Activated CD4-positive, CD25-positive, alpha-beta regulatory T cell (primary cell): Measurements from ENCODE around the gene MECP2.

Experiments used
- DNase-seq, 4 experiments: peaks; one replicate each; lab custom pipeline; 2025; lab: John Stamatoyannopoulos, UW

Gene MECP2

DNA sequence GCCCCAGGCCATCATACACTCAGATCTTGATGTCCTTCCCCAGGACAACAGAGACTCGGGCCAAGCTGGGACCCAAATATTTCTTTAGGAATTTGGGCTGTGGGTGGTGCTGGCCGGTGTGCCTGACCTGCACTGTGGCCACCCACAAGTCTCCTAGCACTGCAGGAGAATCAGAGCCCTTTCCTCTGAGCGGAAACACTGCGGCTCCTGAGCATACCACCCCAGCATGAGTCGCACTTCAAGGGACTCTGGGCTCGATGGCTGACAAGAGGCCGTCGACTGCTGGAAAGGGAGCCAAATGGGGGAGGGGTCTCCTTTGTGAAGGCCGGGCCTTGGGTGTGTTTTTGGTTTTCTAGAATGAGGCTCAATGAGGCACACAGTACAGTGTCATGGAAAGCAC, 64.9 kb downstream of the MECP2 start:
- no peak for DNase-seq

DNA sequence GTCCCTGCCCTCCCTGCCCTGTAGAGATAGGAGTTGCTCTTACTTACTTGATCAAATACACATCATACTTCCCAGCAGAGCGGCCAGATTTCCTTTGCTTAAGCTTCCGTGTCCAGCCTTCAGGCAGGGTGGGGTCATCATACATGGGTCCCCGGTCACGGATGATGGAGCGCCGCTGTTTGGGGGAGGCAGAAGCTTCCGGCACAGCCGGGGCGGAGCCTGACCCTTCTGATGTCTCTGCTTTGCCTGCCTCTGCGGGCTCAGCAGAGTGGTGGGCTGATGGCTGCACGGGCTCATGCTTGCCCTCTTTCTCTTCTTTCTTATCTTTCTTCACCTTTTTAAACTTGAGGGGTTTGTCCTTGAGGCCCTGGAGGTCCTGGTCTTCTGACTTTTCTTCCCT, 65.4 kb downstream of the MECP2 start:
- no peak for DNase-seq

DNA sequence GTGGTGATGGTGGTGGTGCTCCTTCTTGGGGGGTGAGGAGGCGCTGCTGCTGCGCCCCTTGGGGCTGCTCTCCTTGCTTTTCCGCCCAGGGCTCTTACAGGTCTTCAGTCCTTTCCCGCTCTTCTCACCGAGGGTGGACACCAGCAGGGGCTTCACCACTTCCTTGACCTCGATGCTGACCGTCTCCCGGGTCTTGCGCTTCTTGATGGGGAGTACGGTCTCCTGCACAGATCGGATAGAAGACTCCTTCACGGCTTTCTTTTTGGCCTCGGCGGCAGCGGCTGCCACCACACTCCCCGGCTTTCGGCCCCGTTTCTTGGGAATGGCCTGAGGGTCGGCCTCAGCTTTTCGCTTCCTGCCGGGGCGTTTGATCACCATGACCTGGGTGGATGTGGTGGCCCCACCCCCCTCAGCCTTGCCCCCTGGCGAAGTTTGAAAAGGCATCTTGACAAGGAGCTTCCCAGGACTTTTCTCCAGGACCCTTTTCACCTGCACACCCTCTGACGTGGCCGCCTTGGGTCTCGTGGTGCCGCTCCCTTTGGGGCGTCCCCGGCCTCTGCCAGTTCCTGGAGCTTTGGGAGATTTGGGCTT, 66.7 kb downstream of the MECP2 start:
- no peak for DNase-seq

DNA sequence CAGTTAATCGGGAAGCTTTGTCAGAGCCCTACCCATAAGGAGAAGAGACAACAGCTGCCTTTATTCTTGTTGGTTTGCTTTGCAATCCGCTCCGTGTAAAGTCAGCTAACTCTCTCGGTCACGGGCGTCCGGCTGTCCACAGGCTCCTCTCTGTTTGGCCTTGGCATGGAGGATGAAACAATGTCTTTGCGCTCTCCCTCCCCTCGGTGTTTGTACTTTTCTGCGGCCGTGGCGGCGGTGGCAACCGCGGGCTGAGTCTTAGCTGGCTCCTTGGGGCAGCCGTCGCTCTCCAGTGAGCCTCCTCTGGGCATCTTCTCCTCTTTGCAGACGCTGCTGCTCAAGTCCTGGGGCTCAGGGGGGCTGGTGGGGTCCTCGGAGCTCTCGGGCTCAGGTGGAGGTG, 67.3 kb downstream of the MECP2 start:
- no peak for DNase-seq

DNA sequence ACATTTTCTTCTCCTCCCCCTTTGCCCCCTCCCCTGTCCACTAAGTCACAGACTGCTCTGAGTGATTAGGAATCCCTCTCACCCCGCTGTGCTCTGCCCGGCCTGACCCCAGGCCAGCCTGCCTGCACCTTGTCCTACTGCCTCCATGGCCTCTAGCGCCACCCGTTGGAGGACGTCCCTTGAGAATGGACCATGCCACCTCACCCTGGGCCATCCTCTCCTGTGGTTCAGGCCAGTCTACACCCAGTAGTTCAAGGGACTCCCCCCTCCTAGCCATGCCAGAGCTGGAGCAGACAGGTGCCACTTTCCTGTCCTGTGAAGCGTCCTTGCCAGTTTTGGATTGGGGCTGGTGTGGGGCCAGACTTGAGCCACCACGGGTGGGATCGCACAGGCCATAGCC, 68.1 kb downstream of the MECP2 start:
- DNase-seq, result no peak

DNA sequence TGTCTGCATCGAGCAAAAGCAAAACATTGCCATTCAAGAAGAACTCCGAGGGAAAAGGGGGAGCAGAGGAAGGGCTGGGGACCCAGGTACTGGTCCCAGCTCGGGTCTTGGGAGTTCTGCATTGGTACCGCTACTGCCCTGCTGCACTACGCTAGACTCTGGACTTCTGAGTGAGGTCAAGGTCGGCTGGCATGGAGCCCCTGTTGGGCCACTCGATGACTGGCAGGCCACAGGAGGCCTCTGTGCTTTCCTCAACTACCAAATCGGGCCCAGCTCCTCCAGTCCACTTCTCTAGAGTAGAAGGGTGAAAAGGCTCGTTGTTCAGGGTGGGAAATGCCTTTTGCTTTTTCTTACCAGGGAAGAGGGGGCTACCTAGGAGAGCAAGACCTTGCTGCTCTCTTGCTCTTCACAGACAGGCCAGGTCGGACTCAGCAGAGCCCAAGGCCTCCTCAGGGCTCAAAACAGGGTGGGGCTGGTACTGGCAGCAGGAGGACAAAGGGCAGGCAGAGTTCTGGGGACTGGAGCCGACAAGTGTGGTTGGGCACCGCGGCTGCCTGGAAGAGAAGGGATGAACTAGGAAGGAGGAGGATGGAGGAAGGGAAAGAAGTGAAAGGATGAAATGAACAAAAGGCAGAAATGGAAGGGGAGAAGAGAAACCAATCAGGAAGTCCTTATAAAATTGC, 68.9 kb downstream of the MECP2 start:
- DNase-seq, result no peak

DNA sequence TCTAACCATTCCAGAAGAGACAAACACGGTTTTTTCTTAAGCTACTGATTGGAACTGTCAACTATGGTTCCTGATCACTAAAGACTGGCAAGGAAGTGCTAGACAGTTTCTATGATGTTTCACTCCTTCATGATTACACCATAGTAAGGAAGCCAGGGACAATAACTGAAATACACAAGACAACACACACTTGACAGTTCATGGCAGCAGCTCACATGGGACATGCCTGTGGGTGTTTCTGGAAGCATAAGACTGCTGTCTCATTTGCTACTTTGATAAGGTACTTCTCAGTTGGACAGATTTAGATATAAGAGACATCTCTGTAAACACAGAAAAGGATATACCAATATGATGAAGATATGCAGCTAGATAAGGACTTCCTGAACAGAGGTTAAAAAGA, 69.5 kb downstream of the MECP2 start:
- DNase-seq, result no peak

DNA sequence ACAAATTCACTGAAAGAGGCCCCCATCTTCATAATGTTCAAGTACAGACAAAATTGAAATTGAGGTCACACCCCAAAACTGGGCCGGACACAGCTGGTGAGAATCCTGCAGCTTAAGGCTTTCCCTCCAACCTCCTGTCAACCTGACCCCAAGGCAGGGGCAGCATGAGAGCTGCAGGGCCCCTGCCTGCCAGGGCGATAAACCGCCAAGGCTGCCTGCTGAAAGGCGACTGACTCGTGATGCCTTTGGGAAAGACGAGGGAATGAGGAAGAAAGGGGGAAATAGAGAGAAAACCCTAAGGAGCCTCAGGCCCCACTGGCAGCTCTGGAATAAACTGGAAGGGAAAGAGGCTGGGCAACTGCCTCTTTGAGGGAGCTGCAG, 70.5 kb downstream of the MECP2 start:
- DNase-seq, result no peak

DNA sequence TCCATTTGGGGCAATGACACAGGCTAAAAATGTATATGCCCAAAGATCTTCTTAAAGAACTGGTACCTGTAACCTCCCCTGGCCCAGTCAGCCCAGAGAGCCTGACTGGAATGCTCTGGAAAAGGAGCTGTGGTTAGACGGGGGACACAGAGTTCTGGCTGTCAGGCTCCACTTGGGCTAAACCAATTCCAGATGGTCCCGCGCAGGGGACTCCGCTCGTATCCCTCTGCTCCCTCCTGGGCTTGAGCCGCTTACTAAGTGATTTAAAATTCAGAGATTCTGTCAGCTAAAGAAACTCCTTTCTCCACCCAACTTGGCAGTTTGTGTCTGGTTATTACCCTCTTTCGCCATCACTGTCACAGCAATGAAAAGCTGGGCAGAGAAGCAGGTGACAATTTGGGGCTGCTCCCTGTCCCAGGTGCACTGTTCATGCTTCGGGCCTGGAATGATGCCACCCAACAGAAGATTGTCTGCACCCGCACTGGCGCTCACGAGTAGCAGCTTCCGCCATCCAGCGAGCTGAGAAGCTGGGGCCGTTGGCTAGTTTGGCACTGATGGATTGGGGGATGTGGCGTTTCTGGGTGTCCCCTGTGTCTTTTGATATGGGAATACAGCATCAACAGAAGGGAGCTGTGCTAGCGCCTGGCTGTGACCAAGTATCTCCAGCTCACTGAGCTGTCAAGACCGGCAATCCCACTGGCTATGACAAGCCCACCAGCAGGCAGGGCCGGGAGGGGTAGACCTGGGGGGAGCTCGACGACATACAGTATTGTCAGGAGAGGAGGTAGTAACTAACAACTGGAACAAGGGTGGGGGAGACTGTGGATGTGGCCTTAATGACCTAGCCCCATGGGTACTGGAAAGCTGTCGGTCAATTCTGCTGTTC, 71.1 kb downstream of the MECP2 start:
- no peak for DNase-seq

DNA sequence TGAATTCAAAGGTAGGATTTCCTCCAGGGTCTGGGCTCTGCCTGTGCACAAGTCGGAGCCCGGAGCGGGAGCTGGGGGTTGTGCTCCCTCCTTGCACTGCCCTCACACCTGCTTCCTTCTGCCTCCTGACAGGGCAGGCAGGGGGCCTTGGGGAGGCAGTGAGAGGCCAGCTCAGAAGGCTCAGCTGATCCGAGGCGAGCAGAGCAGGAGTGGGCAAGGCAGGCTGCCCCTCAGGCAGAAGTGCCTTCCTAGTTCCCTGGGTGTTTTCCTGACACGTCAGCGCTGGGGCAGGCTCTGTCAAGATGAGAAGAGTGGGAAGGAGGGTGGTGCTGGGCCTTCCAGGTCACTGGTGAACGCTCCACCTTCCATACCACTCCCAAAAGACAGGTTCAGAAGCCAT, 72.3 kb downstream of the MECP2 start:
- no peak for DNase-seq

DNA sequence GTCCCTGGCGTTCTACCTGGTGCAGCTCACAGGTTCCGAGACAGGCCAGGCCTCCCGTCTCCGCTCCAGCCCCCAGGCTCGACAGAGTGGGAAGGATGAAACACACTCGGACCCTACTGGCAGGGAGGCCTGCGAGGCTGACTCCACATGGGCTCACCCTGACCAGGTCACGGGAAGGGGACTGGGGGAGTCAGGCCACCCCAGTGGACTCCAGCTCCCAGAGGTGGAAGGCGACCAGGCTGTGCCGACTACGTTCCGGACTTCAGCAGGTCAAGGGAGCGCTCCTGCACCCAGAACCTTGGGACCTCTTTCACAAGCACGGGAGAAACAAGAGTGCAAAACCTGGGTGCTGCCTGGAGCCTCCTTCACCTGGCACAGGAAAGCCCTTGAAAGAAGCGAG, 73.2 kb downstream of the MECP2 start:
- no peak for DNase-seq

DNA sequence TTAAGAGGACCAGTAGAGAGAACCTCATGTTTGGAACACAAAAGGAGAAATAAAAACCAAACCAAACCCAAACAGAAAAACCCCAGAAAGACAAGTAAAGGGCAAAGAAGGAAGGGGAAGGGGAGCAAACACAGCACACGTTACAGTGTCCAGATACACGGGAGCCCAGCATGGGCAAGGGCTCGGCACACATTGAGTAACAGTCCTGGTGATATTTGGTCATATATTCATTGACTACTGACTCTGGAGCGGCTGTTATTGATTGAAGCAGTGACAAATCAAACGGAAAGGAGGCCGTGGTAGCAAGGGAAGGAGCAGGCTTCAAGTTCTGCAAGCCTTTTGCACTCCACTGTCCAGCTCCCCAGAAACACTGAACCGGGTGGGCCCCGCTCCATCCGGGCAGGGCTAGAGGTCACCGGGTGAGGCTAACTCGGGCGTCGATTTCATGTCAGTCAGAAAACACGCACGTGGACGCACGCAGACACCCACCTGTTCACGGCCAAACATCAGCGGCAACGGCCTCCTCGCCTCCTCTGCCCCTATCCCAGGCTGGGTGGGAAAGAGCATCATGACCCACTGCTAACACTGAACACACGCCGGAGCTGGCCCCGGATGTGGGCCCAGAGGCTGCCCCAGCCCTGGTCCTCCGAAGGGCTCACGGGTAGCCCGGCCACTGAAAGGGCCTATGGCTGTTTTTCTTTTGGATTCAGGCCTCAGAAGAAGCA, 74.1 kb downstream of the MECP2 start:
- DNase-seq, result no peak

DNA sequence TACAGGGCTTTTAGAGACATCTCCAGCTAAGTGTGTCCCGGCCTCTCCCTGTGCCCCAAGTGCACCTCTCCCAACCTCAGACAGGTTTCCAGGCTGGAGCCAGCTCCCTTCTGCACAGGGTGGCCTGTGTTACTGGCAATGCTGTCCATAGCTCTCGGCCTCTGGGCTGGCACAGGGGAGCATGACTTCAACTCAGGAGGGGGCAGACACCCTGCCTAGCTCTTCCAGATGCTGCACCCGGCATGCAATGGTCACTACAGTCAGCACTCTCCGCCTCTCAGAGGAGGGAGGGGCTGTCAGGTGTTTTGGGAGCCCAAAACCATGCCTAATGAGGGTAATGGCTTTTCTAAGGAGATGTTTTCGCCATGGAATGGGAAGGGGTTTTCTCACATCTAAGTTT, 75.4 kb downstream of the MECP2 start:
- DNase-seq, result no peak

DNA sequence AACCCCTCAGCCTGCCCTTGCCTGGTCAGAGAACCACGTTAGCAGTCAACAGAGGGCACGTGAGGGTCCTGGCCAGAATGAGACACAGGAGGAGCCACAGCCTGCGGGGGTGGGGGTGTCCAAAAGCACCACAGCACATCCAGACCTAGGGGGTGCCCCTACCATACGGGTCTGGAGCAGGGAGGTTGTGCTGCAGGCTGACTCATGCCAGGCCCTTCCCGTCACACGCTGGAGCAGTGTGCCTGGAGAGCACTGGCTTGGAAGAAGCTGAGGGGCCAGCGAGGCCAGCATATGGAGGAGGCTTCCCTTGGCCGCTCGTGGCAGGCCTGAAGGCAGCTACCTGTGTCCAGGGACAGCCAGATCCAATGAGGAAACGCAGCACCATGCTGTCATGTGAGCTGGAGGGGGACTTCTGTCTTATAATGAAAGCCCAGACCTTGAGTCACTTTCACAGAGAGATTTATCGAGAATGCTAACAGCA, 76.3 kb downstream of the MECP2 start:
- no peak for DNase-seq

DNA sequence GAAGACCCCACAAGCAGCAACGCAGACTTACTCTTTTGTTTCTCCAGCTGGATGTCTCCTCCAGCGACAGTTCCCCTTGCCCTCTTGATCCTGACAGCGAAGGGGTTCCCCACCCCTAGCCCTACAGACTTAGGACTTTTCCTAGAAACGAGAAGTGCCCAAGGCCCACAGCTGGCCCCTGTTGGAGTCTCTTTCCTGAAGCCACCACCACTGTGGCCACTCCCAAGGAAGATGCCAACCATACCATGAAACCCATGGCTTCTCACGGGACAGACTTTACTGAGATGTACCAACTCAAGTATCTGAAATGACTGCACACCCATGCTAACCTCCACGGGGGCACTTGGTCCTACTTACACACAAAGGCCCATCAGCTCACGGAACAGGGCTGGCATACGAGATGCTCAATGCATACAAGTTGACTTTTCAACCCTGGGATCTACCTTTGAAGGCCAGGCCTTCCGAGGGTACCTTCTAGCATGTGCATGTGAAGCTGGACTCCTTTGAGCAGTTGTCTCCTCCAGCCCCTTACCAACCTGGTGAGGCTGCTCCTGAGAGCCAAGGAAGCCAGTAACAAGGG, 76.9 kb downstream of the MECP2 start:
- no peak for DNase-seq

DNA sequence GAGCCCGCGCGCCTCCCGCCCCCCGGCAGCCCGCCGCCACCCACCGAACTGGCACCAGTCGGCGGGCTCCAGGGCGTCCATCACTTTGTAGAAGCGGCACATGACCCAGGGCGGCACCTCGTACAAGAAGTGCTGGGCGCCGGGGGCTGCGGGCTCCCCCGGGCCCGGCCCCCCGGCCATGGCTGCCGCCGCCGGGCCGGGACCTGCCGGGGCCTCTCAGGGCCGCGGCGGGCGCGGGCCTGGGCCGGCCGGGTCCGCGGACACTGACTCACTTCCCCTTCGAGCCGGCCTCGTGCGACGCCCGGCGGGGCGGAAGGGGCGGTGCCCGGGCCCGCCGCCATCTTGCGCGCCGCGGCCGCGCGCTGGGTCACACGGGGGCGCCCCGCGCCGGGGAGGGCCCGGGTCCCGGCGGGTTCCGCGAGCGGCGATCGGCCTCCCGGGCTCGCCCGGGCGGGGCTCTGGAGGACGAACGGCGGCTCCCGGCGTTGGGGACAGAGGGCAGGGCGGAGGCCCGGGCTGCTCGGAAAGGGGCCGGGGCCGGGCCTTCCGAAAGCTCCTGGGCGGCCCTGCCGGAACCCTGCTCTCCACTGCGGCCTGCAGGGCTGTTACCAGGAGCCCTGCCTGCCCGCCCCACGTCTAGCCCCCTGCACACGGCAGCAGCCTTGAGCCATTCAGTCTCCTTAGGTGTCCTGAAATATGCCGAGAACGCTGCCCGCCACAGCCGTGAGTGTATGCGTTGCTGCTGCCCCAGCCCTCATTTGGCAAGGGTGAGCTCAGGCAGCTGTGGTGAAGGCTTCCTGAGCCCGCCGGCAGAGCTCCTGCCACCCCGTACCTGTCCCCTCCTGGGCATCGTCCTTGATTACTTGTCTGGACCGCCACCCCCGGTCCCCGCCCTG, 77.6 kb downstream of the MECP2 start, which contains the start of gene IRAK1:
Gene IRAK1 (minus strand): TSS at position 270 of the 896 bp plus-strand sequence. CDS start 90 bp downstream, at position 180.
- DNase-seq, result peak in 2 of 4 experiments; percentile 15 to 23

DNA sequence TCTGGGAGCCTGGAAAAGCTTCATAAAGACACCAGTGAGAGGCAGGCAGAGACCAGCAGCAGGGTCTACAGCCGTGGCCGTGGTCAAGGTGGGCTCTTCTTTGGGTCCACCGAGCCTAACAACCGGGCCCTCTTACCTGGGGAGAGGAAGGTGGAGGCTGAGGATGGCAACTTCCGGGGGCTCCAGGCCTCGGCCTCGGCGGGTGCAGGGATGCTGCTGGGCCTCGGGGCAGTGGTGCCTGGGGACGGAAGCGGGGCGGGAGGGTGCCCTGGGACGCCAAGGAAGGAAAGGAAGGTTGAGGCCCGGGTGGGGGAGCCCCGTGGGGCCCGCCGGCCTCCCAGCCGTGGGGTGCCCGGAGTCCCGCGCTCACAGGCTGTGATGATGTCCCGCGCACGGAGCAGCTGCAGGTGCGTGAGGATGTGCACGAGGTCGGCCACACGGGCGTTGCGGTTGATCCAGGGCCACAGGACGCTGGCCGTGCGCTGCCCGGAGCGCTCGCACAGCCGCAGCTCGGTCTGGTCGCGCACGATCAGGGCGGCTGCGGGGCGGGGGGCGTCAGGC, 78.4 kb downstream of the MECP2 start:
- no peak for DNase-seq

DNA sequence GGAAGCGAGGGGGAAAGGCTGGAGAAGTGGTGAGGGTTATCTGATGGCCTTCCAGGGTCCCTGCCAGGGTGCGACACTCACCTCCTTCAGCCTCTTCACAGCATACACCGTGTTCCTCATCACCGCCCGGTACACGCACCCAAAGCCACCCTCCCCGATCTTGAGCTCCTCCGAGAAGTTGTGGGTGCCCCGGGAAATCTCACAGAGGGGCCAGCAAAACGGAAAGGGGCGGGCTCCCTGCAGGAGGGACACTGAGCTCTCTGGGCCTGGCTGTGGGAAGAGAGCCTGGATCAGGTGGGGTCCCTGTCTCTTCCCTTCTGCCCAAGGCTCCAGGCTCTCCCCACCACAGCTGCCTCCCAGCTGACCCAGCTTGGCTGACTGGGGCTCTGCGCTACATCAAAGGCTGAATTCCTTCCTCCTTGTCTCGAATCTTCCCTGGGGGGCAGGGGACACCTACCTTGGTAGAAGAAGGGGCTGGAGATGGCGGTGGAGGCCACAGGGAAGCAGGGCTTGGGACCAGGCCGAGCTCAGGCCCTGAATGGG, 78.9 kb downstream of the MECP2 start:
- DNase-seq, result no peak

DNA sequence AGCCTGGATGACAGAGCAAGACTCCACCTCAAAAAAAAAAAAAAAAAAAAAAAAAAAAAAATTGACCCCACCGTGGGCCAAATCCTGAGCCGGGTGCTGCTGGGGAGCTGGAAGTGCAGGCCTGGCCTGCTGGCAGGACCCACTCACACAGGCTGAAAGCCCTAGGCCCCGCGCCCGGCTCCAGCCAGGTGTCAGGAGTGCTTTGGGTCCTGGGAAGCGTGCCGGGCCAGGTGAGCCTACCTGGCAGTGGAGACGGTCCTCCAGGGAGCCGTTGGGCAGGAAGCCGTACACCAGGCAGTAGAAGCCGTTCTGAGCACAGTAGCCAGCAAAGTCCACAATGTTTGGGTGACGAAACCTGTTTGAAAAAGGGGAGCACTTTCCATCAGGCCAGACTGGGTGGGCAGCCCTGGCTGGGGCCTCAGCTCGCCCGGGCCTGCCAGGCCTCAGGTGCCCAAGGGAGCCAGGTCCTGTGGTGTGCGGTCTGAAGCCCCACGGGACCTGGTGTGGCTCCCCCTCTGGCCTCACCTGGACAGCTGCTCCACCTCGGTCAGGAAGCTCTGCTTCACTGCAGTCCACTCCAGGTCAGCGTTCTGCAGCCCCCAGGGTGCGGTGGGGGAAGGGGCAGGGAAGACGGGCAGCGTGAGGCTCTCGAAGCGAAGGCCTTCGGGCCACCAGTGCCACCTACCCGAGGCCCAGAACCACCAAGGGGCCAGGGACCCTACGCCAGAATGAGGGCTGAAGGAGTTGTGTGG, 79.6 kb downstream of the MECP2 start:
- no peak for DNase-seq
